Left renal cortex interstitium (tissue), 4 donors: ENCODE measurements around the gene PALLD. TPM values are rescaled to one million over a fixed set of nuclear protein-coding genes. Genes with fewer than 3 reads are reported as not detected.
"Not testable (repeated sequence)": the region's sequence is repeated elsewhere in the genome, so short reads cannot be mapped to it uniquely, and the experiment has no call there.

ENCODE experiments used
- DNase-seq, 4 donors: peaks; one replicate each; pipeline ENCODE4 v3.0.0-alpha.2; 2013; ENCODE audit warnings: low read depth in 4 of 4, low spot score in 2 of 4, missing footprints in 1 of 4
- polyA plus RNA-seq, 4 donors: library from polyadenylated mRNA; unstranded; fragments of 120-200 nt; gene quantifications; one replicate each; pipeline ENCODE4 v1.2.1, GENCODE V29; 2013; ENCODE audit not compliant: insufficient read length in 4 of 4

The PALLD gene
- polyA plus RNA-seq, 4 donors = 171 to 242 (median 194) TPM

GRCh38 chr4:168917138-168917779 is 420.4 kb downstream of the PALLD start:
- DNase-seq = peak in 2 of 4 donors; percentile 34 to 52

GRCh38 chr4:168919706-168920324 is 423.0 kb downstream of the PALLD start:
- no peak for DNase-seq

GRCh38 chr4:168920441-168921065 is 423.7 kb downstream of the PALLD start:
- DNase-seq = no peak

- DNase-seq = peak in 3 of 4 donors; percentile 46 to 66 (median 49)
Observed at GRCh38 chr4:168923526-168924194, 426.8 kb downstream of the PALLD start.

- no peak for DNase-seq
Observed at GRCh38 chr4:168924667-168925066, 427.8 kb downstream of the PALLD start.

GRCh38 chr4:168925789-168926490 is 429.1 kb downstream of the PALLD start:
- DNase-seq = no peak

GRCh38 chr4:168928346-168928745 is 431.5 kb downstream of the PALLD start:
- DNase-seq = no peak

- DNase-seq = no peak
Observed at GRCh38 chr4:168928875-168929274, 432.0 kb downstream of the PALLD start.

- DNase-seq = no peak
Observed at GRCh38 chr4:168930413-168931196, 433.8 kb downstream of the PALLD start.

- DNase-seq = no peak
Observed at GRCh38 chr4:168931215-168931650, 434.4 kb downstream of the PALLD start.

GRCh38 chr4:168932138-168932537 is 435.3 kb downstream of the PALLD start:
- DNase-seq = no peak

- DNase-seq = no peak
Observed at GRCh38 chr4:168933423-168933822, 436.6 kb downstream of the PALLD start.

- not testable (repeated sequence) for DNase-seq
Observed at GRCh38 chr4:168937473-168937872, 440.6 kb downstream of the PALLD start.

- DNase-seq = no peak
Observed at GRCh38 chr4:168942985-168943384, 446.1 kb downstream of the PALLD start.

- DNase-seq = no peak
Observed at GRCh38 chr4:168945291-168945690, 448.4 kb downstream of the PALLD start.

- not testable (repeated sequence) for DNase-seq
Observed at GRCh38 chr4:168952821-168953246, 456.0 kb downstream of the PALLD start.

- no peak for DNase-seq
Observed at GRCh38 chr4:168955674-168956073, 458.8 kb downstream of the PALLD start.

GRCh38 chr4:168960716-168961115 is 463.9 kb downstream of the PALLD start:
- DNase-seq = no peak

GRCh38 chr4:168972596-168972995 is 475.7 kb downstream of the PALLD start:
- DNase-seq = no peak
